GM18511 (cell line): ENCODE data around the gene DSE.

Source experiments
- ATAC-seq: cut with Tn5 transposase; IDR thresholded peaks from one replicate; pipeline ENCODE4 v1.9.1; 2021; ENCODE audit warnings: mild to moderate bottlenecking, moderate library complexity; ENCODE audit not compliant: unreplicated experiment

The DSE gene

DNA sequence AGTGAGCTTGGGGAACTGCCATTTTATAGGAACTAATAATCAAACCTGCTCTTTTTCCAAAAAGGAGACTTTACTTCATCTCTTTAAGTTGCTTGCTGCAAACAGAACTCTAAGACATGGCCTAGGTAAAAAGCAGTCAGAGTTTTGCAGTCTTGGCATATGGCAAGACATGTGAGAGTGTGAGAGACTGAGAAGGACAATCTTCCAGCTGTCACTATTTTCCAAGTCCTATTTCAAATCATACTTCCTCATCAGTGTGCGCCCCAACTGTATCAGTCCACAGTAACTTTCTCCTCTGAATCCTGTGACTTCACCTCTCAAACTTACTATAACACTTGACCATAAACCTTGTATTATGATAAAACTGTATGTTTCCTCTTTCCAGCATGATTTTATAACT, 100.8 kb downstream of the DSE start:
- no peak for ATAC-seq

DNA sequence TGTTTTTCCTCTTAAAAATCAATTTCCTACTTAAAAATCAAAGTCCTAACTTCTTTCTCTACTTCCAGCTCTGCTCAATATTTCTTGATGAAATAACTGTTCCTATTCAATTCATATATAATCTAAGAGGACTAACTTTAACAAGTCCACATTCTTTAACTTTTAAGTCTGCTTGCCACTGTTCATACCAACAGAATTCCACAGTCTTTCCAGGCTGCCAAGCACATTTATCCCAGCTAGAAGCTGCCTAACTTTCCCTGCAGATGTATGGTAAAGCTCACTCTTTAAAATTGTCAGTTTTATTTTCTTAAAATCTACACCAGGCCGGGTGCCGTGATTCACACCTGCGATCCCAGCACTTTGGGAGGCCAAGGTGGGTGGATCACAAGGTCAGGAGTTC, 102.0 kb downstream of the DSE start:
- ATAC-seq, result no peak

DNA sequence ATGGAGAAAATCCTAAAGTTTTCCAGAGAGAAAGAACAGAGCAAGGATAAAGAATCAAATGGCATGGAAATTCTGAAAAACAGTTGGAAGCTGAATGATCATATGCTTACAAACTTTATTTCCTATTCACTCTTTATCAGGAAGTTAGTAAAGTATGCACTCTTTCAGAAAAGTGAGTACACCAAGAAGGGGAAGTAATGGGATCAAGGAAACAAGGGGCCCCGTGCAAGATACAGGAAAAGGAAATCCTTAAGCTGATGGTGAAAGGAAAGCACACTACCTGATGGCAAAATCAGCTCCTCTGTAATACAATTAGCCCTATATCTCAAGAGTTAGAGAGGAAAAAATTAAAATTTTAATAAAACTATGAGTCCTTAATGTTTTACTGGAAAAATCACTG, 104.4 kb downstream of the DSE start:
- ATAC-seq, result no peak

DNA sequence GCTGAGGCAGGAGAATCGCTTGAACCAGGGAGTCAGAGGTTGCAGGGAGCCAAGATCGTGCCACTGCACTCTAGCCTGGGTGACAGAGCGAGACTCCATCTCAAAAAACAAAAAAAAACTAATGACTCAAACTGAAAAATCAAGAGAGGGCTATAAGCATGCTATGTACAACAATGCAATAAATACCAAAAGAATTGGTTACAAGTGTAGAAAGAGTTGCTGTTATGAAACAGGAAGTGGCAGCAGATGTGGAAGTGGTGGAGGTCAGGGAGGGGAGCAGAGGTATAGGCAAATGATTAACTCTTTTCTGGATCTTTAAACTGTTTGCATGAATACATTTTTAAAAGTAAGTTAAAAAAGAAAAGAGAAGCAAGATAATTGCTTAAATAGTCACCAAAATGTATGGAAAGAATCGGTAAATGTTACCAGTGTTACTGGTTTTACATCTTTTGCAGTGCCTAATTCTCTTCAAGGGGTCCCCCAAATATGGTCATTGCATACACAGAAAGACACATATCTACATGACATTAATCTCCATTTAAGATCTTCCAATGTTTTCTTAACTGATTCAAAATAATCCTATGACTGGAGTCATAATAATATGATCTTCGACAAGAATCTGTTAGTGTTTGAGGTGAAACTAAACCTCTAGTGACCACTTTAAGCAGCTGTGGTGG, 105.4 kb downstream of the DSE start:
- ATAC-seq, result peak; percentile 100

DNA sequence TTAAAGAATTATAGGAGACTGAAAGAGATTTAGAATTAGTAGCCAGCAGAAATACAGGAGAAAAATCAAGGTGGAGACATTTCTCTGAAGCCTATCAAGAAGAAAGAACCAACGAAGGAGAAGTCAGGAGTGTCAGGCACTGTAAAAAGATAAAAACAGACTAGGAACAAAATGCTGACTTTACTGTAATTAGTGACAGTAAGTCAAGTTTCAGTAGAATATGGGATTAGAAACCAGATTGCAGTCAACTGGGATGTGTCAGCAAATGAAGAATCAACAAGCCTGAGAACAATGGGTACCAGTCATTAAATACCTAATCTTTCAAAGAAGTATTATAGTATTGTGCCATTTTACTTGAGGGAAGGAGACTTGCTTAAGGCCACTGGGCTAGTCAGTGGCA, 112.0 kb downstream of the DSE start:
- no peak for ATAC-seq

DNA sequence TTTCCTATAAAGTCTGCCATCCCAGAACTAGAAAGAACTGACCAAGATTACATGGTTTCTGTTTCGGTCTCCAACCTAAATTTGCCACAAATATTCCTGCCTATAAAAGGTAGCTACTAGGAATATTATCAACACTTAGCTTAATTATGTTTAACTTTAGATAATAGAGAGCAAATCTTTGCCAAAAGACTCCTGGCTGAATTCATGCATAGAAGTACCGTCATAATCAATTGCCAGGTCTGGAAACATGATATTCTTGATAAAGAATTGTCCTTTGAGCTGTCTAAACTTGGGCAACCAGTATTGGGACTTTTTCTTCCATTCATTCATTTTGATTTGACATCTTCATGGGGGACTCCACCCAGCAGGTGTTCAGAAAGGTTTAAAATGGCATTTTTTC, 112.9 kb downstream of the DSE start:
- ATAC-seq, result no peak

DNA sequence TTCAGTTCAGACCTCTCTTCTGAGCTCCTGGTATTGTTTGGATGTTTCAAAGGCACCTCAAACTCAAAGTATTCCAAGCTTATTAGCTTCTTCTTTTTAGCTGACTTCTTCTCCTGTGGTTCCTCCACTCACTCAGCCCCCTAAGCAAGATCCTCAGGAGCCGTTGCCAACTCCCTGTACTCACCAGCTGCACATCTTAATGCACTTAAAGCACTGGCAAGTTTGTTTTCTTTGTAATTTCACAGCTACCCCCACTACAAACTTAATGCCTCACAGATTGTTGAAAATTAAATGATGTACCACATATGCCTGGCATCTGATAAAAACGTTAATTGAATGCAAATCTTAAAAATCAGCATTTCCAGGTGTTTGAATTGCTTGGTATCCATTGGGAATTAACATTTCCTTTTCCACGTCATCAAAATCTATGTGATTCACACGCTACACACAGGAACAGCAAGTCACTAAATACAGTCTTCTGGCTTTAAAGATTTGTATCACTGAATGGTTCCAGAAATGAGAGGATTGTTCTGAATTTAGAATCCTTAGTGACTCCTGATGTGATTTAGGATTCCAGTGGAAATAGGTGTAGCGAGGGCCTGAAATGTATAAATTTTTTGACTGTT, 114.9 kb downstream of the DSE start:
- no peak for ATAC-seq

DNA sequence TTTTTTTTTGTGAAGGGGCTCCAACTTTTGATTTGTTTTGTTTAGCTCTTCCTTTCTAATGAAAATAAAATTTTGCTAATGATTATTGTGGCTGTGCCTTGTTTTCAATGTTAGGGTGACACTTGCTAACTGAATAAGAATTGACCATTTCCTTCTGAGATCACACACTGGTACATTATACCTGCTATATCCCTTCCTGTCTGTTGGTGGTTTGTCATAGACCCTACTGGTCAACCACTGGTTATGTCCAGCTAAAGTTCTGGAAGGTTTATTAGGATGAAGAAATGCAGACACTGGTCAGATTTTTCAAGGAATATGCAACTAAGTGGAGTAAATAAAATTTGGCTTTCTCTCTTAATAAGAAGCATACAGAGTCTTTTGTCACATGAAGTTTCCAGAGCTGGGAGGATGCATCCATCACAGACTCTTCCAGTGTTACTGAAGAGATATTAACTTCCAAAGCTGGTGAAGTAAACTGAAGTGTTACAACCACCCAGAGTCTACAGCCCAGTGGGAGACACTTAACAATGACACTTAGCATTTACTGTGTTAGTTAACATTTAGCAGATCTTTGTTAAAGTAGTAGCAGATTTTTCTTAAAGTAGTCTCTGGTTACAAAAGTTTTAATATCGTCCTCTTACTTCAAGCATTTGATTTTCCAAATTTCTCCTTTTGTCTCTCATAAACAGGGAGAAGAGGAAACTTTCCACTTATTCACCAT, 121.0 kb downstream of the DSE start:
- no peak for ATAC-seq

DNA sequence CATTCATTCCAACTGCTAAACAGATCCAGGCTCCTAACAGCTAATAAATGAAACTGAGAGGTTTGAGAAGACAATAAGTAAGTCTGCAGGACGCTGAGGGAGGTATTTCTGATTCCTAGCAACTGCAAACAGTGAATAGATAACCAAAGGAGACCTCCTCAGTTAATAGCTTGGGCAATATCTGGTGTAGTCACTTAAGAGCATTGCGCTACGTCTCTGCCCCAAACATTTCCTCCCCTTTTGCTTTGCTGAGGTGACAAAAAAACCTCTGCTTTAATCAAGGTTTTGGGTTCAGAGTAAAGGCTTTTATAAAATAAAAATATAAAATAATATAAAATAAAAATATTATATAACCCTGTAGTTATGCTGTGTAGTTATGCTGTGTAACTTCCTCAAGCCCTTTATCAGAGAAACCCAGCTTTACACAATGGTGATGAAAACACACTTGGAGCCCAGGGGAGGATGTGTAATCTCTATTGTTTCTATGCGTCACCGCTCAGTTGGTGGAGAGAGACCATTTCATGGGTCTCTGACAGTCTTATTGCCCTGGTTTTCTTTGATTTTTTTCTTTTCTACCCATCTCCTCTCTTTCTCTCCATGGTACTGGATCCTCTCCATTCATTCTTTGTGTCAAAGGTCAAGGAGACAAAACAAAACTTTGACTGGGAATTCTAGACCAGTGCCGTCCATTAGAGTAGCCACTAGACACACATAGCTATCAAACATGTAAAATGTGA, 121.8 kb downstream of the DSE start:
- ATAC-seq, result no peak
